ENCODE data around the gene PRAC2.
"Not testable (repeated sequence)": the region's sequence is repeated elsewhere in the genome, so short reads cannot be mapped to it uniquely, and the experiment has no call there.

PRAC2 gene

GRCh38 chr17:48692049-48692448 lies 30.9 kb upstream of the PRAC2 start:
- no peak for TF ChIP-seq CTCF (conservative IDR thresholded peaks at IDR 0.05; ENCODE audit: low read depth, low read length)
- H3K4me3 ChIP-seq (ENCODE audit: low read length) = no peak overlapping the region
- DNase-seq (ENCODE audit: low read depth) = no peak

- no peak for TF ChIP-seq CTCF (conservative IDR thresholded peaks at IDR 0.05; ENCODE audit: low read depth, low read length)
- DNase-seq (ENCODE audit: low read depth) = no peak
- H3K4me3 ChIP-seq (ENCODE audit: low read length) = no peak overlapping the region
Measured at GRCh38 chr17:48693178-48693577, 29.8 kb upstream of the PRAC2 start.

GRCh38 chr17:48701864-48702532 lies 21.0 kb upstream of the PRAC2 start:
- no peak for TF ChIP-seq CTCF (conservative IDR thresholded peaks at IDR 0.05; ENCODE audit: low read depth, low read length)
- DNase-seq (ENCODE audit: low read depth) = no peak
- no peak overlapping the region for H3K4me3 ChIP-seq (ENCODE audit: low read length)

- no peak for DNase-seq (ENCODE audit: low read depth)
- TF ChIP-seq CTCF (conservative IDR thresholded peaks at IDR 0.05; ENCODE audit: low read depth, low read length) = no peak
- H3K4me3 ChIP-seq (ENCODE audit: low read length) = no peak overlapping the region
Measured at GRCh38 chr17:48704361-48705248, 18.4 kb upstream of the PRAC2 start.

- H3K4me3 ChIP-seq (ENCODE audit: low read length) = no peak overlapping the region
- no peak for TF ChIP-seq CTCF (conservative IDR thresholded peaks at IDR 0.05; ENCODE audit: low read depth, low read length)
- DNase-seq (ENCODE audit: low read depth) = no peak
Measured at GRCh38 chr17:48711128-48711527, 11.9 kb upstream of the PRAC2 start.

- no peak overlapping the region for H3K4me3 ChIP-seq (ENCODE audit: low read length)
- no peak for DNase-seq (ENCODE audit: low read depth)
- no peak for TF ChIP-seq CTCF (conservative IDR thresholded peaks at IDR 0.05; ENCODE audit: low read depth, low read length)
Measured at GRCh38 chr17:48715496-48716399, 7.2 kb upstream of the PRAC2 start.

GRCh38 chr17:48716549-48716948 lies 6.4 kb upstream of the PRAC2 start:
- not testable (repeated sequence) for DNase-seq (ENCODE audit: low read depth); H3K4me3 ChIP-seq (ENCODE audit: low read length)
